Lung (tissue), 16 donors: ENCODE measurements around the gene LACTBL1. TPM values are rescaled to one million over a fixed set of nuclear protein-coding genes. Genes with fewer than 3 reads are reported as not detected.

Experiments
- ATAC-seq: fragments of 200-7000 bp; cut with Tn5 transposase; one replicate; pipeline ENCODE4 v1.9.1; 2020; ENCODE audit warnings: moderate number of reproducible peaks; ENCODE audit not compliant: insufficient read depth, low FRiP score
- DNase-seq, 3 donors: peaks; one replicate each; pipeline ENCODE4 v3.0.0-alpha.2; 2013 to 2017
- H3K27ac ChIP-seq, 2 donors: one replicate each; pipeline ENCODE4 v1.5.1; 2013; ENCODE audit warnings: mild to moderate bottlenecking in 2 of 2, moderate library complexity in 2 of 2, control low read depth in 1 of 2, inconsistent platforms in 1 of 2, low read depth in 1 of 2, low read length in 1 of 2
- H3K27me3 ChIP-seq, 3 donors: one replicate each; pipeline ENCODE4 v1.5.1; 2013; ENCODE audit warnings: low read length in 2 of 3; ENCODE audit not compliant: control insufficient read depth in 3 of 3, insufficient read depth in 3 of 3
- H3K36me3 ChIP-seq, 4 donors: one replicate each; pipeline ENCODE4 v1.5.1; 2013; ENCODE audit warnings: low read length in 4 of 4, mild to moderate bottlenecking in 1 of 4, moderate library complexity in 1 of 4; ENCODE audit not compliant: control insufficient read depth in 4 of 4, insufficient read depth in 4 of 4
- H3K4me1 ChIP-seq, 5 donors: one replicate each; pipeline ENCODE4 v1.5.1; 2013; ENCODE audit warnings: low read length in 5 of 5, mild to moderate bottlenecking in 2 of 5, moderate library complexity in 1 of 5; ENCODE audit not compliant: control insufficient read depth in 5 of 5, insufficient read depth in 5 of 5
- H3K4me3 ChIP-seq: one replicate; pipeline ENCODE4 v1.5.1; 2013; ENCODE audit warnings: mild to moderate bottlenecking, control low read depth, moderate library complexity
- H3K9ac ChIP-seq, 2 donors: one replicate each; pipeline ENCODE4 v1.5.1; 2013; ENCODE audit warnings: low read length in 2 of 2, control low read depth in 1 of 2; ENCODE audit not compliant: insufficient read depth in 1 of 2
- H3K9me3 ChIP-seq, 4 donors: one replicate each; pipeline ENCODE4 v1.5.1; 2013; ENCODE audit warnings: low read length in 3 of 4, mild to moderate bottlenecking in 1 of 4, moderate library complexity in 1 of 4; ENCODE audit not compliant: control insufficient read depth in 4 of 4, insufficient read depth in 3 of 4
- CTCF ChIP-seq: IDR thresholded peaks from 2 replicates; pipeline ENCODE4 v1.5.1; 2012; ENCODE audit warnings: mild to moderate bottlenecking; ENCODE audit errors: control extremely low read depth, extremely low read depth
- WGBS, 2 donors: extraction: QIAGEN DNeasy Blood & Tissue Kit; methylation state at CpG; one replicate each; pipeline ENCODE4 v1.1.7; 2013; 5-methylcytosine and 5-hydroxymethylcytosine counted together
- long read RNA-seq, 5 donors: transcript quantifications; one replicate each; lab custom pipeline, GENCODE V29; 2026
- polyA plus RNA-seq, 2 donors: library from polyadenylated mRNA; stranded (reverse); fragments of 200-250 nt; gene quantifications; one replicate each; pipeline ENCODE4 v1.2.1, GENCODE V29; 2013
- total RNA-seq, 2 donors: library from RNA; depleted of rRNA in 1 of 2; stranded (reverse); fragments of >200 nt in 1 of 2; gene quantifications; one replicate each; pipeline ENCODE4 v1.2.1, GENCODE V29; 2014 to 2021
- donor health status: control.
- donor health status: control.
- donor health status: Bipolar disorder and iron deficiency.
- donor health status: healthy.
- donor health status: DM: yes; HTN: yes; CAD: no.

The LACTBL1 gene
- total RNA-seq (not detected), polyA plus RNA-seq (not detected)
- long read RNA-seq, donor 1, result 0 reads
- long read RNA-seq, donor 2, result 0 reads
- long read RNA-seq, donor 3, result 0 reads
- long read RNA-seq, donor 4, result 0 reads
- long read RNA-seq, donor 5, result 0 reads

- ATAC-seq (no peak), DNase-seq (no peak)
- H3K27me3 ChIP-seq, result peaks cover 0 to 18% (median 0%) of the 10 kb centered on the region in 3 donors
- H3K4me1 ChIP-seq, result no peaks in the 10 kb centered on the region
- 67 to 79% methylated on average over 5 of the region's 5 CpGs for WGBS, 2 donors
- H3K36me3 ChIP-seq, result no peaks in the 10 kb centered on the region
- no peak for TF ChIP-seq CTCF
- no peak within 1 kb of the TSS for H3K9ac ChIP-seq
- peaks cover 0 to 2% (median 0%) of the 10 kb centered on the region in 4 donors for H3K9me3 ChIP-seq
- H3K4me3 ChIP-seq, result no peak within 1 kb of the TSS
- H3K27ac ChIP-seq, result no peak within 1 kb of the TSS
Observed at GRCh38 chr1:22972760-22973159, at the start of gene LACTBL1. TSS of gene LACTBL1 (minus strand) at chr1:22972866. CDS start at chr1:22972316, 550 bp downstream.

GRCh38 chr1:23021834-23022233, 49.2 kb upstream of the LACTBL1 start:
- H3K4me3 ChIP-seq, result no peak overlapping the region
- DNase-seq (no peak), ATAC-seq (no peak)
- H3K9me3 ChIP-seq, result no peaks in the 10 kb centered on the region
- H3K27ac ChIP-seq, result no peak overlapping the region
- H3K36me3 ChIP-seq, result no peaks in the 10 kb centered on the region
- 89 to 94% methylated on average over 2 of the region's 2 CpGs for WGBS, 2 donors
- no peak overlapping the region for H3K9ac ChIP-seq
- peaks cover 0 to 6% (median 0%) of the 10 kb centered on the region in 5 donors for H3K4me1 ChIP-seq
- TF ChIP-seq CTCF, result no peak
- no peaks in the 10 kb centered on the region for H3K27me3 ChIP-seq

- no peak for TF ChIP-seq CTCF
- Histone ChIP-seq H3K9ac (peak overlapping the region; percentile 86 to 94), H3K4me3 (no peak overlapping the region), H3K27me3 (no peaks in the 10 kb centered on the region), H3K27ac (no peak overlapping the region), H3K9me3 (no peaks in the 10 kb centered on the region), H3K36me3 (no peaks in the 10 kb centered on the region), H3K4me1 (peaks cover 0 to 4% (median 0%) of the 10 kb centered on the region in 5 donors)
- ATAC-seq, result no peak
- 39 to 43% methylated on average over 7 of the region's 7 CpGs for WGBS, 2 donors
- peak in 2 of 3 donors; percentile 35 to 48 for DNase-seq
Observed at GRCh38 chr1:23020706-23021405, 48.2 kb upstream of the LACTBL1 start.
